Measurements from ENCODE around the gene HDAC9.
"Not testable (repeated sequence)": the region's sequence is repeated elsewhere in the genome, so short reads cannot be mapped to it uniquely, and the experiment has no call there.

The HDAC9 gene

GRCh38 chr7:18896343-18896975 is 400.9 kb downstream of the HDAC9 start:
- DNase-seq (ENCODE audit: low read depth): no peak

- DNase-seq (ENCODE audit: low read depth): no peak
Observed at GRCh38 chr7:18900236-18900635, 404.7 kb downstream of the HDAC9 start.

GRCh38 chr7:18900803-18901202 is 405.3 kb downstream of the HDAC9 start:
- no peak for DNase-seq (ENCODE audit: low read depth)

- no peak for DNase-seq (ENCODE audit: low read depth)
Observed at GRCh38 chr7:18901351-18901750, 405.8 kb downstream of the HDAC9 start.

GRCh38 chr7:18901982-18902421 is 406.5 kb downstream of the HDAC9 start:
- DNase-seq (ENCODE audit: low read depth): no peak

- DNase-seq (ENCODE audit: low read depth): no peak
Observed at GRCh38 chr7:18902892-18903291, 407.3 kb downstream of the HDAC9 start.

- no peak for DNase-seq (ENCODE audit: low read depth)
Observed at GRCh38 chr7:18903695-18904094, 408.1 kb downstream of the HDAC9 start.

DNA sequence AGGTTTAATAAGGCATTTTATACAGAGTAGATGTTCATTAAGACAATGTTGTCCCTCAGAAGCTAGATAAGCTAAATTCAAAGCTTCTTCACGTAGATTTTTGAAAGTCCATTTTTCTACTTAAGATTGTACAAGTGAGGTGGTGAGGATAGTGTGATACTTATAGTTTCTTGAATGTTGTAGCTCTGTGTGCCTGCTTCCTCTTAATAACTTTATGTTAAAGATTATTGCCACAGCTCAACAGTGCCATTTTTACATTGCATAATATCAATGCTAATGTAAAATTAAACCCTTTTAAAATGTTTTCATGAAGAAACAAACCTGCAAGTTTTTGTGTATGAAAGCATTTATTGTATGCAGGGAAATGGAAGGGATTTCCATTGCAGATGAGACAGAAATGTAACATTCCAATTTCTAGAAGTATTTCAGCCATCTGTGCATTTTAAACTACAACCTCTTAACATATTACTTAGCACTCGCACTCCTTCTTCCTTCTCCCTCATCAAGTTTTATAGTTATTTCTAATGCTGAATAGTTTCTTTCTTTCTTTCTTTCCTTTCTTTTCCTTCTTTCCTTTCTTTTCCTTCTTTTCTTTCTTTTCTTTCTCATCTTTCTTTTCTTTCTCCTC is 409.9 kb downstream of the HDAC9 start:
- no peak for DNase-seq (ENCODE audit: low read depth)

- no peak for DNase-seq (ENCODE audit: low read depth)
Observed at GRCh38 chr7:18906901-18907300, 411.4 kb downstream of the HDAC9 start.

- DNase-seq (ENCODE audit: low read depth): no peak
Observed at GRCh38 chr7:18913106-18913505, 417.6 kb downstream of the HDAC9 start.

DNA sequence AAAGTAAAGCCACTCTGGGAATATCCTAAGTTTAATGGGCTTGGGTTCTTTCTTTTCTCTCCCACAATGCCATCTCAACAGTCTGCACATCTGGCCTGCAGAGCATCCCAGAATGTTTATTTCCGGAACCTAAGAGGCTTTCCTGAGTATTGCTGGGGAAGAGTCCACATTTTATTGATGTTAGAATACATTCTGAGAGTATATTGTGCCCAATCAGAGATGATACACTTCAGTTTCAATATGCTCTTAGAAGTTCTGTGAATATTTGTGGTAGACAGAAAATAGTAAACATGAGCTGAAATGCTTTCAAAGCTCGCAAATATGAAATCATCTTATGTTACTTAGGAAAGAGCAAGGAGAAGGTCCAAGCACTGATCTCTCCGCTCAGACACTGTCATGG is 421.3 kb downstream of the HDAC9 start:
- no peak for DNase-seq (ENCODE audit: low read depth)

DNA sequence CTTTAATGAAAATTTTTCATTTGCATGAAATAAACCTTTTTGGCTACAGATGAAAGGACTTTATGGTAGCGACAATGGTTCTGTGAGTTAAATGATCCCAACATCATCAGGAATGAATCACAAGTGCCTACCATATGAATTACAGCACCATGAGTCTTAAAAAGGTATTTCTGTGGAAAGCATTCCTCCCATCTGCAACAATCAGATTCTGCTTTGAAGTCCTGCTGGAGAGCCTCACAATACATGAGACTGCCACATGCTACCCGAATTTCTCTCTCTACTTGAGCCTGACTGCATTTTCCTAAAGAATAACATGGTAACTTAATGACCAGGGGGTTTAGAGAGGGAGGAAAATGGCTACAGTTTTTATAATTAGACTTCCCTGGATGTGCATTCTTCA is 431.6 kb downstream of the HDAC9 start:
- DNase-seq (ENCODE audit: low read depth): no peak

DNA sequence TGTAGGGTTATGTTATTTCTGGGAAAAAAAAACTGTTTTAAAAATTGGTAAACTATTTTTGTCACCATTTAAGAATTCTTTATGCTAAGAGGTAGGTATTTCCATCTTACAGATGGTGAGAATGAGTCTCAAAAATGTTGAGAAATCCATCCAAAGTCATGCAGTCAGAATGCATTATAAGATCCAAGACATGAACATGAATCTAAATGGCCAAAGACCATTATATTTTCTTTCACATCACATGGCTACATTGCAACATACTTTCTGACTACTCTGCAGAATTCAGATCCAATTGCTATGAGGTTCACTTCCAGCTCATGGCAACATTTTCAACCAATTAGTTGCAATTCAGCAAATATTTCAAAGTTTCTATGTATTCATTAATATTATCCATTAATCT is 440.7 kb downstream of the HDAC9 start:
- DNase-seq (ENCODE audit: low read depth): no peak

GRCh38 chr7:18939771-18940592 is 444.4 kb downstream of the HDAC9 start:
- DNase-seq (ENCODE audit: low read depth): no peak

DNA sequence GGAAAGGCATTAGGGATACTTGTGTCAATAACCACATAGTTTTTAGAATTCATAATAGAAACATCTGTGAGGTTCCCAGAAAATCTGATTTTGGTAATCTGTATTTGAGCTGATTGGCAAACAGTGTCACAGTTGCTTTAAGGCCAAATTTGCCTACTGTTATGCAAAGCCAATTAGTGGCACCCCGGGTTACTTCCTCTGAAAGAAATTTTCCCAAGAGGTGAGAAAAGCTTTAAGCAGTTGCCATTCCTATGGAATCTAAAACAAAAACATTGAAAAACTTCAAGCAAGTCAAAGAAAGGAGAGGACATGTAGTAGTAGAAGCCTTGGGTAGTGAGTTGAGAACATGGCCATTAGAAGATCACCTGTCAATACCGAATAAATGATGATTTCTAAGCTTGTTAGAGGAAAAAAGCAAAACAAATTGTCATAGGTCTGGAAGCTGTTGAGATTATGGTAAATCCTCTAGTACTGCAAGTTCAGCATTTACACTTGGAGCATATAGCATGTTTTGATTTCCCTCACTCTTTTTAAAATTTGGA is 445.1 kb downstream of the HDAC9 start:
- no peak for DNase-seq (ENCODE audit: low read depth)

GRCh38 chr7:18941207-18941606 is 445.7 kb downstream of the HDAC9 start:
- DNase-seq (ENCODE audit: low read depth): no peak

GRCh38 chr7:18948521-18948920 is 453.0 kb downstream of the HDAC9 start:
- no peak for DNase-seq (ENCODE audit: low read depth)

- no peak for DNase-seq (ENCODE audit: low read depth)
Observed at GRCh38 chr7:18952846-18953245, 457.3 kb downstream of the HDAC9 start.

DNA sequence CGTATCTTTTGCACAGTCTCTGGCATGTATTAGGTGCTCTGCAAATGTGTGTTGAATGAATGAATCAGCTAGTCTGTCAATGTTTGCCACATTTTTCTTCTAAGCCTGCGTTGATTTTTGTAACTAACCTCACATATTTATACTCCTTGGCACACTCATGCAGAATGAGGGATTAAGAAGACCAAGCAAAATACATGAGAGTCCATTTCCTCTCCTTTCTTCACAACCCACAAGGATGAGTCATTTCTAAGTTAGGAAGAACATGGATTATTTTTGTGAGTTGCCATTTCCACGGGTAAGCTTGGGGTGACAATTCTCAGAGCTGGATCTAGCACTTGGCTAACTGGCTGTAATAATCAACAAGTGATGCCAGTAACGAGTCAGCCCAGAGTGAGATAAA is 463.1 kb downstream of the HDAC9 start:
- DNase-seq (ENCODE audit: low read depth): no peak

GRCh38 chr7:18960725-18961124 is 465.2 kb downstream of the HDAC9 start:
- DNase-seq (ENCODE audit: low read depth): no peak

GRCh38 chr7:18962031-18962430 is 466.5 kb downstream of the HDAC9 start:
- no peak for DNase-seq (ENCODE audit: low read depth)

DNA sequence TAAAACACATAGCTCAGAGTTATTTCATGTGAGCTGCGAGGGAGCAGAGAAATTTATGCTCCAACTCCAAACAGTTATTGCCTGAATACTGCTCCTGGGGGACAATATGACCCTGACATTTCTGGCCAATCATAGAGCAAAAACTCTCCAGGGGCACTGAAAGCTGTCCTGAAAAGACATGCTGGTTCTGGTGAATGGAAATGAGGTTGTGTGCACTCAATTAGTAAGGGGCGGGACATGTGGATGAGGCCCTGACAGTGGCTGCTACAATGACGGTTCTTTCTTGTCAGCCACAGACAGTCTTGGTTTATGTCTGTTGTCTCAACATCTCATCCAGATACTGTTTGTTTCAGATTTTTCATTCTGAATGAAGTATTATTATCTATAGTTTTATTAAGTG is 470.1 kb downstream of the HDAC9 start:
- no peak for DNase-seq (ENCODE audit: low read depth)

DNA sequence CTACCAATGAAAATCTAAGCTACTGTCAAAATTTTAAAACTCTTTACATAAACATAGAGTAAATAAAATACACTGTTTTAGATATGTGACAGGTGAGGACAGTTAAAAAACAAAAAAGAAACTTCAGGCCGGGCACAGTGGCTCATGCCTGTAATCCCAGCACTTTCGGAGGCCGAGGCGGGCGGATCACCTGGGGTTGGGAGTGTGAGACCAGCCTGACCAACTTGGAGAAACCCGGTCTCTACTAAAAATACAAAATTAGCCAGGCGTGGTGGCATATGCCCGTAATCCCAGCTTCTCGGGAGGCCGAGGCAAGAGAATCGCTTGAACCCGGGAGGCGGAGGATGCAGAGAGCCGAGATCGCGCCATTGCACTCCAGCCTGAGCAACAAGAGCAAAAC is 472.2 kb downstream of the HDAC9 start:
- DNase-seq (ENCODE audit: low read depth): not testable (repeated sequence)
